Neuronal stem cell (in vitro differentiated cells): ENCODE data around the gene ZNF865.

ENCODE experiments used
- DNase-seq: peaks from one replicate; pipeline ENCODE4 v3.0.0-alpha.2; 2013; ENCODE audit warnings: low spot score
- H2AFZ ChIP-seq: one replicate; pipeline ENCODE4 v1.6.1; 2013; ENCODE audit warnings: mild to moderate bottlenecking, low read length, inconsistent platforms
- H2AK5ac ChIP-seq: 2 replicates; pipeline ENCODE4 v1.6.1; 2013; ENCODE audit warnings: low read depth, mild to moderate bottlenecking, inconsistent platforms, low read length, moderate library complexity, mixed read lengths
- H2BK120ac ChIP-seq: 2 replicates; pipeline ENCODE4 v1.6.1; 2013; ENCODE audit warnings: low read depth, mild to moderate bottlenecking, inconsistent platforms, low read length, moderate library complexity, mixed read lengths
- H2BK12ac ChIP-seq: one replicate; pipeline ENCODE4 v1.6.1; 2013; ENCODE audit warnings: low read length, inconsistent platforms
- H2BK15ac ChIP-seq: 2 replicates; pipeline ENCODE4 v1.6.1; 2013; ENCODE audit warnings: mild to moderate bottlenecking, low read length, inconsistent platforms, mixed read lengths
- H2BK5ac ChIP-seq: one replicate; pipeline ENCODE4 v1.6.1; 2013; ENCODE audit warnings: inconsistent platforms, mild to moderate bottlenecking, low read length, moderate library complexity
- H3K14ac ChIP-seq: one replicate; pipeline ENCODE4 v1.6.1; 2013; ENCODE audit warnings: low read length, inconsistent platforms
- H3K18ac ChIP-seq: 2 replicates; pipeline ENCODE4 v1.6.1; 2013; ENCODE audit warnings: low read length, inconsistent platforms
- H3K23ac ChIP-seq: 2 replicates; pipeline ENCODE4 v1.6.1; 2013; ENCODE audit warnings: low read depth, mild to moderate bottlenecking, mixed read lengths, low read length, inconsistent platforms; ENCODE audit not compliant: poor library complexity
- H3K27ac ChIP-seq: replicated peaks from 3 replicates; pipeline ENCODE4 v1.5.1; 2013; ENCODE audit warnings: low read length, inconsistent platforms
- H3K27me3 ChIP-seq, 3 experiments: 2 replicates each; pipeline ENCODE4 v1.6.1; 2013; ENCODE audit warnings: low read length in 3 of 3, mild to moderate bottlenecking in 2 of 3, inconsistent platforms in 1 of 3, low read depth in 1 of 3, mixed read lengths in 1 of 3, moderate library complexity in 1 of 3; ENCODE audit not compliant: control insufficient read depth in 3 of 3, insufficient read depth in 3 of 3
- H3K36me3 ChIP-seq, 2 donors: replicated peaks in 1 of 2; 2 replicates each; pipeline ENCODE4 v1.6.1; 2013; ENCODE audit warnings: low read length in 2 of 2; ENCODE audit not compliant: control insufficient read depth in 2 of 2, insufficient read depth in 2 of 2
- H3K4ac ChIP-seq: 2 replicates; pipeline ENCODE4 v1.6.1; 2013; ENCODE audit warnings: inconsistent platforms, mild to moderate bottlenecking, low read length, moderate library complexity
- H3K4me1 ChIP-seq, 2 donors: 1 replicate in 1 of 2; 2 replicates in 1 of 2; pipeline ENCODE4 v1.6.1; 2013; ENCODE audit warnings: low read length in 2 of 2, low read depth in 1 of 2; ENCODE audit not compliant: control insufficient read depth in 2 of 2, insufficient read depth in 1 of 2
- H3K4me2 ChIP-seq: one replicate; pipeline ENCODE4 v1.6.1; 2013; ENCODE audit warnings: mild to moderate bottlenecking, low read length, inconsistent platforms; ENCODE audit not compliant: insufficient read depth, poor library complexity, severe bottlenecking
- H3K4me3 ChIP-seq, 2 donors: 2 replicates each; pipeline ENCODE4 v1.5.1; 2013; ENCODE audit warnings: low read length in 2 of 2, mild to moderate bottlenecking in 2 of 2, inconsistent platforms in 1 of 2, moderate library complexity in 1 of 2
- H3K79me1 ChIP-seq: one replicate; pipeline ENCODE4 v1.6.1; 2013; ENCODE audit warnings: low read depth, mild to moderate bottlenecking, inconsistent platforms, low read length, moderate library complexity
- H3K9ac ChIP-seq: one replicate; pipeline ENCODE4 v1.6.1; 2013; ENCODE audit warnings: mild to moderate bottlenecking, low read depth, low read length, inconsistent platforms; ENCODE audit not compliant: poor library complexity
- H3K9me3 ChIP-seq, 2 donors: replicated peaks in 1 of 2; 2 replicates each; pipeline versions ENCODE3 to v1.6.1; 2013; ENCODE audit warnings: low read length in 2 of 2, mild to moderate bottlenecking in 2 of 2, inconsistent platforms in 1 of 2, low read depth in 1 of 2, mixed read lengths in 1 of 2, moderate library complexity in 1 of 2; ENCODE audit not compliant: control insufficient read depth in 2 of 2, insufficient read depth in 1 of 2
- H4K8ac ChIP-seq: one replicate; pipeline ENCODE4 v1.6.1; 2013; ENCODE audit warnings: low read depth, mild to moderate bottlenecking, inconsistent platforms, low read length, moderate library complexity
- H4K91ac ChIP-seq: one replicate; pipeline ENCODE4 v1.6.1; 2013; ENCODE audit warnings: low read length, low read depth, mild to moderate bottlenecking, inconsistent platforms; ENCODE audit not compliant: poor library complexity
- WGBS, 2 donors: extraction: QIAGEN DNeasy Blood & Tissue Kit; methylation state at CpG; one replicate each; pipeline ENCODE4 v1.1.7; 2013; ENCODE audit warnings: missing lambda C conversion rate in 2 of 2, mixed read lengths in 1 of 2; ENCODE audit not compliant: insufficient read length in 2 of 2, insufficient replicate concordance in 1 of 2; ENCODE audit errors: extremely low coverage in 2 of 2; 5-methylcytosine and 5-hydroxymethylcytosine counted together

ZNF865 gene

GRCh38 chr19:55633861-55634260 is 28.4 kb downstream of the ZNF865 start:
- peak overlapping the region; percentile 80 for H2AFZ ChIP-seq
- H3K9me3 ChIP-seq: no peaks in the 10 kb centered on the region
- H3K23ac ChIP-seq: no peak overlapping the region
- H3K4me2 ChIP-seq: no peak overlapping the region
- no peak overlapping the region for H4K91ac ChIP-seq
- no peak overlapping the region for H3K14ac ChIP-seq
- peak overlapping the region in 1 of 2 donors; percentile 92 for H3K4me3 ChIP-seq
- no peak overlapping the region for H3K27ac ChIP-seq
- H3K18ac ChIP-seq: no peak overlapping the region
- DNase-seq: no peak
- H3K36me3 ChIP-seq: peaks cover 0 to 7% of the 10 kb centered on the region in 2 donors
- H3K27me3 ChIP-seq: no peaks in the 10 kb centered on the region
- no peak overlapping the region for H2BK120ac ChIP-seq
- H3K9ac ChIP-seq: no peak overlapping the region
- no peak overlapping the region for H2BK5ac ChIP-seq
- no peak overlapping the region for H2AK5ac ChIP-seq
- no peak overlapping the region for H2BK15ac ChIP-seq
- peaks cover 20% of the 10 kb centered on the region for H3K79me1 ChIP-seq
- H3K4me1 ChIP-seq: peaks cover 9 to 11% of the 10 kb centered on the region in 2 donors
- H3K4ac ChIP-seq: no peak overlapping the region
- WGBS, 2 donors: no CpG with 5 or more reads among the region's 8 CpGs
- no peak overlapping the region for H4K8ac ChIP-seq
- H2BK12ac ChIP-seq: no peak overlapping the region

DNA sequence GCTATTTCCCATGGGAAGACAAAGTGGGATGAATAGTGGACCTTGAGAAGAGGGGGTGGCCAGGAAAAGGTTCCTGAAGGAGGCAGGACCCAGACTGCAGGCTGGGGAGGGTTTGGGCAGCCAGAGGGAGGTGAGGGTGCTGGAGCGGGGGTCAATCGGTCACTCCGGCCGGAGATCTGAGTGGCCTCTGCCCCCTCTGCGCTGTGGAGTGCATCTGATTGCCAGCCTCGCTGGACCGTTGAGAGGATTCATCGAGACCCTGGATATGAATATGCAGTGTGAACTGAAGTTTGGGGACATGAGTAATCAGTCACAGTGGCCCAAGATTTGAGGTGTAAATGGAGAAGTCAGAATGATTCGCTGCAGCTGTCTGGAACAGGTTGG is 29.9 kb downstream of the ZNF865 start:
- no peak for DNase-seq
- H3K18ac ChIP-seq: peak overlapping the region; percentile 88
- peak overlapping the region; percentile 15 for H3K23ac ChIP-seq
- peaks cover 26% of the 10 kb centered on the region for H3K79me1 ChIP-seq
- H2AFZ ChIP-seq: peak overlapping the region; percentile 80
- peak overlapping the region; percentile 26 for H3K27ac ChIP-seq
- H3K4me2 ChIP-seq: peak overlapping the region; percentile 85
- H3K4ac ChIP-seq: peak overlapping the region; percentile 97
- no peak overlapping the region for H4K8ac ChIP-seq
- peak overlapping the region; percentile 20 for H2BK15ac ChIP-seq
- H3K9me3 ChIP-seq: no peaks in the 10 kb centered on the region
- no CpG with 5 or more reads among the region's 9 CpGs for WGBS, 2 donors
- peak overlapping the region; percentile 95 for H2BK5ac ChIP-seq
- H2AK5ac ChIP-seq: peak overlapping the region; percentile 97
- no peak overlapping the region for H2BK12ac ChIP-seq
- H3K36me3 ChIP-seq: peaks cover 0 to 7% of the 10 kb centered on the region in 2 donors
- H3K14ac ChIP-seq: no peak overlapping the region
- H4K91ac ChIP-seq: peak overlapping the region; percentile 40
- peak overlapping the region; percentile 88 to 92 for H3K4me3 ChIP-seq
- peak overlapping the region; percentile 96 for H3K9ac ChIP-seq
- H3K27me3 ChIP-seq: no peaks in the 10 kb centered on the region
- H2BK120ac ChIP-seq: no peak overlapping the region
- H3K4me1 ChIP-seq: peaks cover 13 to 16% of the 10 kb centered on the region in 2 donors

GRCh38 chr19:55635856-55636440 is 30.5 kb downstream of the ZNF865 start:
- peak overlapping the region; percentile 88 to 92 for H3K4me3 ChIP-seq
- WGBS, 2 donors: no CpG with 5 or more reads among the region's 7 CpGs
- H3K14ac ChIP-seq: no peak overlapping the region
- peak overlapping the region; percentile 85 for H3K4me2 ChIP-seq
- H2BK15ac ChIP-seq: no peak overlapping the region
- no peak overlapping the region for H3K18ac ChIP-seq
- H2BK120ac ChIP-seq: no peak overlapping the region
- peaks cover 26% of the 10 kb centered on the region for H3K79me1 ChIP-seq
- no peak for DNase-seq
- no peaks in the 10 kb centered on the region for H3K27me3 ChIP-seq
- H2AFZ ChIP-seq: no peak overlapping the region
- H3K9me3 ChIP-seq: no peaks in the 10 kb centered on the region
- no peak overlapping the region for H4K8ac ChIP-seq
- H3K23ac ChIP-seq: no peak overlapping the region
- no peak overlapping the region for H3K27ac ChIP-seq
- peaks cover 15 to 18% of the 10 kb centered on the region in 2 donors for H3K4me1 ChIP-seq
- no peak overlapping the region for H3K9ac ChIP-seq
- H2BK5ac ChIP-seq: no peak overlapping the region
- H2AK5ac ChIP-seq: no peak overlapping the region
- no peak overlapping the region for H4K91ac ChIP-seq
- no peak overlapping the region for H2BK12ac ChIP-seq
- no peak overlapping the region for H3K4ac ChIP-seq
- H3K36me3 ChIP-seq: peaks cover 0 to 7% of the 10 kb centered on the region in 2 donors

GRCh38 chr19:55636723-55637122 is 31.3 kb downstream of the ZNF865 start:
- Histone ChIP-seq H2BK15ac (no peak overlapping the region), H3K4me2 (no peak overlapping the region), H2AK5ac (no peak overlapping the region), H2BK120ac (no peak overlapping the region), H2AFZ (no peak overlapping the region), H3K4me3 (peak overlapping the region in 1 of 2 donors; percentile 92), H3K36me3 (peaks cover 0 to 7% of the 10 kb centered on the region in 2 donors), H3K27me3 (no peaks in the 10 kb centered on the region), H3K27ac (no peak overlapping the region), H3K14ac (no peak overlapping the region), H2BK12ac (no peak overlapping the region), H4K91ac (no peak overlapping the region), H3K4ac (no peak overlapping the region), H3K23ac (peak overlapping the region; percentile 50), H3K9me3 (no peaks in the 10 kb centered on the region), H3K9ac (no peak overlapping the region), H3K18ac (no peak overlapping the region), H3K79me1 (peaks cover 26% of the 10 kb centered on the region), H4K8ac (no peak overlapping the region), H2BK5ac (no peak overlapping the region), H3K4me1 (peaks cover 17 to 18% of the 10 kb centered on the region in 2 donors)
- WGBS, 2 donors: no CpG with 5 or more reads among the region's 4 CpGs
- no peak for DNase-seq
